Measurements from ENCODE around the gene GRB2.
"Not testable (repeated sequence)": the region's sequence is repeated elsewhere in the genome, so short reads cannot be mapped to it uniquely, and the experiment has no call there.

DNA sequence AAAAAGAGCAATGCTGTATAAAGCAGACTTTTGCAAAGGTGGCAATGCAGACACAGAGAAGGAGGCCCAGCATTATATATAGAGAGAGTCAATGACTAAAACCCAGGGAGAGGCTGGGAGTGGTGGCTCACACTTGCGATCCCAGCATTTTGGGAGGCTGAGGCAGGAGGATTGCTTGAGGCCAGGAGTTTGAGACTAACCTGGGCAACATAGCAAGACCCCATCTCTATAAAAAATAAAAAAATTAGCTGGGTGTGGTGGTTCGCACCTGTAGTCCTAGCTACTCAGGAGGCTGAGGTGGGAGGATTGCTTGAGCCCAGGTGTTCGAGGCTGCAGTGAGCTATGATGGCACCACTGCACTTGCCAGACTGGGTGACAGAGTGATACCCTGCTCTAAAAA, 49.2 kb upstream of the GRB2 start:
- TF ChIP-seq, protein P1, sequence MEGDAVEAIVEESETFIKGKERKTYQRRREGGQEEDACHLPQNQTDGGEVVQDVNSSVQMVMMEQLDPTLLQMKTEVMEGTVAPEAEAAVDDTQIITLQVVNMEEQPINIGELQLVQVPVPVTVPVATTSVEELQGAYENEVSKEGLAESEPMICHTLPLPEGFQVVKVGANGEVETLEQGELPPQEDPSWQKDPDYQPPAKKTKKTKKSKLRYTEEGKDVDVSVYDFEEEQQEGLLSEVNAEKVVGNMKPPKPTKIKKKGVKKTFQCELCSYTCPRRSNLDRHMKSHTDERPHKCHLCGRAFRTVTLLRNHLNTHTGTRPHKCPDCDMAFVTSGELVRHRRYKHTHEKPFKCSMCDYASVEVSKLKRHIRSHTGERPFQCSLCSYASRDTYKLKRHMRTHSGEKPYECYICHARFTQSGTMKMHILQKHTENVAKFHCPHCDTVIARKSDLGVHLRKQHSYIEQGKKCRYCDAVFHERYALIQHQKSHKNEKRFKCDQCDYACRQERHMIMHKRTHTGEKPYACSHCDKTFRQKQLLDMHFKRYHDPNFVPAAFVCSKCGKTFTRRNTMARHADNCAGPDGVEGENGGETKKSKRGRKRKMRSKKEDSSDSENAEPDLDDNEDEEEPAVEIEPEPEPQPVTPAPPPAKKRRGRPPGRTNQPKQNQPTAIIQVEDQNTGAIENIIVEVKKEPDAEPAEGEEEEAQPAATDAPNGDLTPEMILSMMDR (conservative IDR thresholded peaks at IDR 0.05; ENCODE audit: low read depth in 2 of 2): not testable (repeated sequence)
- not testable (repeated sequence) for TF ChIP-seq POLR2AphosphoS5 (IDR thresholded peaks at IDR 0.05; ENCODE audit: low read depth); EZH2phosphoT487 (IDR thresholded peaks at IDR 0.05; ENCODE audit: unreplicated experiment); EZH2 (IDR thresholded peaks at IDR 0.05; ENCODE audit: low read depth, unreplicated experiment); JUNB (IDR thresholded peaks at IDR 0.05; ENCODE audit: unreplicated experiment); ZNF331 (CRISPR knock-in tag; IDR thresholded peaks at IDR 0.05; ENCODE audit: low read depth); ZNF114 (CRISPR knock-in tag; IDR thresholded peaks at IDR 0.05); STAT1 (IDR thresholded peaks at IDR 0.05; ENCODE audit: unreplicated experiment); CREB1 (CRISPR knock-in tag; IDR thresholded peaks at IDR 0.05; ENCODE audit: low read depth)
- TF ChIP-seq, protein P2, sequence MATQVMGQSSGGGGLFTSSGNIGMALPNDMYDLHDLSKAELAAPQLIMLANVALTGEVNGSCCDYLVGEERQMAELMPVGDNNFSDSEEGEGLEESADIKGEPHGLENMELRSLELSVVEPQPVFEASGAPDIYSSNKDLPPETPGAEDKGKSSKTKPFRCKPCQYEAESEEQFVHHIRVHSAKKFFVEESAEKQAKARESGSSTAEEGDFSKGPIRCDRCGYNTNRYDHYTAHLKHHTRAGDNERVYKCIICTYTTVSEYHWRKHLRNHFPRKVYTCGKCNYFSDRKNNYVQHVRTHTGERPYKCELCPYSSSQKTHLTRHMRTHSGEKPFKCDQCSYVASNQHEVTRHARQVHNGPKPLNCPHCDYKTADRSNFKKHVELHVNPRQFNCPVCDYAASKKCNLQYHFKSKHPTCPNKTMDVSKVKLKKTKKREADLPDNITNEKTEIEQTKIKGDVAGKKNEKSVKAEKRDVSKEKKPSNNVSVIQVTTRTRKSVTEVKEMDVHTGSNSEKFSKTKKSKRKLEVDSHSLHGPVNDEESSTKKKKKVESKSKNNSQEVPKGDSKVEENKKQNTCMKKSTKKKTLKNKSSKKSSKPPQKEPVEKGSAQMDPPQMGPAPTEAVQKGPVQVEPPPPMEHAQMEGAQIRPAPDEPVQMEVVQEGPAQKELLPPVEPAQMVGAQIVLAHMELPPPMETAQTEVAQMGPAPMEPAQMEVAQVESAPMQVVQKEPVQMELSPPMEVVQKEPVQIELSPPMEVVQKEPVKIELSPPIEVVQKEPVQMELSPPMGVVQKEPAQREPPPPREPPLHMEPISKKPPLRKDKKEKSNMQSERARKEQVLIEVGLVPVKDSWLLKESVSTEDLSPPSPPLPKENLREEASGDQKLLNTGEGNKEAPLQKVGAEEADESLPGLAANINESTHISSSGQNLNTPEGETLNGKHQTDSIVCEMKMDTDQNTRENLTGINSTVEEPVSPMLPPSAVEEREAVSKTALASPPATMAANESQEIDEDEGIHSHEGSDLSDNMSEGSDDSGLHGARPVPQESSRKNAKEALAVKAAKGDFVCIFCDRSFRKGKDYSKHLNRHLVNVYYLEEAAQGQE (IDR thresholded peaks at IDR 0.05; ENCODE audit: unreplicated experiment): not testable (repeated sequence)
- TF ChIP-seq, protein P3, sequence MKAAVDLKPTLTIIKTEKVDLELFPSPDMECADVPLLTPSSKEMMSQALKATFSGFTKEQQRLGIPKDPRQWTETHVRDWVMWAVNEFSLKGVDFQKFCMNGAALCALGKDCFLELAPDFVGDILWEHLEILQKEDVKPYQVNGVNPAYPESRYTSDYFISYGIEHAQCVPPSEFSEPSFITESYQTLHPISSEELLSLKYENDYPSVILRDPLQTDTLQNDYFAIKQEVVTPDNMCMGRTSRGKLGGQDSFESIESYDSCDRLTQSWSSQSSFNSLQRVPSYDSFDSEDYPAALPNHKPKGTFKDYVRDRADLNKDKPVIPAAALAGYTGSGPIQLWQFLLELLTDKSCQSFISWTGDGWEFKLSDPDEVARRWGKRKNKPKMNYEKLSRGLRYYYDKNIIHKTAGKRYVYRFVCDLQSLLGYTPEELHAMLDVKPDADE (IDR thresholded peaks at IDR 0.05): not testable (repeated sequence)

All from GM23338 (cell line).